ENCODE results near the gene DEPDC5.
A peak's percentile ranks its signal among the peaks of the same experiment; 100 is the strongest.
"Not testable (repeated sequence)": the region's sequence is repeated elsewhere in the genome, so short reads cannot be mapped to it uniquely, and the experiment has no call there.

The DEPDC5 gene

DNA sequence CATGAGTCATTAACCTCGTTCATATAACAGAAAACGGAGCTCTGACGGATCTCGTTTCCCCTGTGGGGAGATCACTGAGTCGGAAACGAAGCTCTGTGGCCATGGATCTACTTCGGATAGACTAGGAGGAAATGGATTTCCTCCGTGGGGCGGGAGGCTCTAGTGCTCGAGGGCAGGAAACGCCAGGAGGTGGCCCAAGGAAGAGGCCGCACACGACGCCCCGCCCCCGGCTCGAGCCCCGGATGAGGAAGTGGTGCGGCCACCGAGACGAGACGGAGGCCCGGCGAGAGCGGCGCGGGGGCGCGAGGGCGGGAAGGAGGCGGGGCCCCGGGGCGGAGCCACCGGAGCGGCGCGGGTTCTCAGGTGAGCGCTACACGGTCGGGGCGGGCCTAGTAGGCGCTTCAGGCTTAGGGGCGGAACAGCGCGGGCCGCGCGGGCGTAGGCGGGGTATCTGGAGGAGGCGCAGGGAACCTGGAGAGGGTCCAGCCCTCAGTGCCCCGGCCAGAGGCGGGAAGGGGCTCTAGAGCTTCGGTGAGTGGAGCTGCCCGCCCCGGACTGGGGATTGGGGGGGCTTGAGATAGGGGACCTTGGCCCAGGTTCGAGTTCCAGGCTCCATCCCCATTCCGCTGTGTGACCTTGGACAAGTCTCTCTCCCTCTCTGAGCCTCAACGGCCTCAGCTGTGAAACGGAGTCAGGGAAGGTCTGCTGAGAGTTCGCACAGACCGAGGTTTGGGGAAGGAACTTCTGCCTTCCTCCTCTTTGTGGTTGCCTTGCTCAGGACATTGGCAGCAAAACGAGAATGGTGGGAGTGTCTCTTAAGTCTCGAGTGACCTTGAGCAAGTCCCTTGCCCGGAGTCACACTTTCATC lies at the start of gene DEPDC5:
Gene DEPDC5, plus strand, starts transcription at position 386 of the 868 bp plus-strand sequence. CDS start 903 bp downstream, outside the sequence.
- DNase-seq, result peak; percentile 72 to 97 (median 90)

DNA sequence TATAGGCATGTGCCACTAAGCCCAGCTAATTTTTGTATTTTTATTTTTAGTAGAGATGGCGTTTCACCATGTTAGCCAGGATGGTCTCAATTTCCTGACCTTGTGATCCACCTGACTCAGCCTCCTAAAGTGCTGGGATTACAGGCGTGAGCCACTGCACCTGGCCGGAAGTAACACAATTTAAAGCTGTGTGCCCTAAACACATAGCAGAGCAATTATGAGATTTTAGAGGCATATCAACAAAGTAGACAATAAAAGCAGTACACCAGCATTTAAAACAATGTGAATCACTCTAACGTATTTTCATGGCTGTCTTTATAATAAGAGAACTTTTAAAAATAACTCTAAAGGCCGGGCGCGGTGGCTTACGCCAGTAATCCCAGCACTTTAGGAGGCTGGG lies 46.3 kb upstream of the DEPDC5 start:
- DNase-seq, result no peak

DNA sequence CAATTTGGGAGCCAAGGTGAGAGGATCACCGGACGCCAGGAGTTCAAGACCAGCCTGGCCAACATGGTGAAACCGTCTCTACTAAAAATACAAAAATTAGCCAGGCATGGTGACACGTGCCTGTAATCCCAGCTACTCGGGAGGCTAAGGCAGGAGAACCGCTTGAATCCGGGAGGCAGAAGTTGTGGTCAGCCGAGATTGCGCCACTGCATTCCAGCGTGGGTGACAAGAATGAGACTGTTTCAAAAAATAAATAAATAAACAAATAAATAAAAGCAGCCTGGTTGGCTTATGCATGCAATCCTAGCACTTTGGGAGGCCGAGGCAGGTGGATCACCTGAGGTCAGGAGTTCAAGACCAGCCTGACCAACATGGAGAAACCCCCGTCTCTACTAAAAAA lies 42.6 kb upstream of the DEPDC5 start:
- not testable (repeated sequence) for DNase-seq

DNA sequence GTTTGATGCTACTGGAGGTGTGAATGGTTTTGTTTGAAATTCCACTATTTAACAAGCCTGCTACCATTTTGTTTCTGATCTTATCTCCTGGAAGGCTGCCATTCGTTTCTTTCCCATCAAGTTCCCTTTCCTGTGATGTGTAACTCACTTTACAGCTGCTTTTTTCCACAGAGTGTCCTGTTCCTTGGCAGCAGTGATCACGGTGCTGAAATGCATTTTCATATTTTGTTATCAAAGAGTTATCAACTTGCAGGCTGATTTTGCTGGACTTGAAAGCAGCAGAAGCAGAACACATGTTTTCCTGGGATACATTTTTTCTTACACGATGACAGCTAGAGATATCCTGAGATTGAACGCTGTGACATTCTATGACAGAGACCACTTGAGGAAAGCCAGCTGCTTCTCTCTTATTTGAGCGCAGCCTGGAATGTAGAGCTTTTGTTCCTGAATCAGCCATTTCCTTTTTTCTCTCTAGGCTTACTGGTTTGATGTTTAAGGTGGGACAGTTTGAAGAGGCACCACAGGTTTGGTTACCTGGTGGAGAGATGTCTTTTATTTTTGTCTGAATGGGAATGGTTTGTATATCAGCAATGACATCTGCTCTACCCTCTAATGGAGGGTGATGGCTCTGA lies 38.6 kb upstream of the DEPDC5 start:
- no peak for DNase-seq

DNA sequence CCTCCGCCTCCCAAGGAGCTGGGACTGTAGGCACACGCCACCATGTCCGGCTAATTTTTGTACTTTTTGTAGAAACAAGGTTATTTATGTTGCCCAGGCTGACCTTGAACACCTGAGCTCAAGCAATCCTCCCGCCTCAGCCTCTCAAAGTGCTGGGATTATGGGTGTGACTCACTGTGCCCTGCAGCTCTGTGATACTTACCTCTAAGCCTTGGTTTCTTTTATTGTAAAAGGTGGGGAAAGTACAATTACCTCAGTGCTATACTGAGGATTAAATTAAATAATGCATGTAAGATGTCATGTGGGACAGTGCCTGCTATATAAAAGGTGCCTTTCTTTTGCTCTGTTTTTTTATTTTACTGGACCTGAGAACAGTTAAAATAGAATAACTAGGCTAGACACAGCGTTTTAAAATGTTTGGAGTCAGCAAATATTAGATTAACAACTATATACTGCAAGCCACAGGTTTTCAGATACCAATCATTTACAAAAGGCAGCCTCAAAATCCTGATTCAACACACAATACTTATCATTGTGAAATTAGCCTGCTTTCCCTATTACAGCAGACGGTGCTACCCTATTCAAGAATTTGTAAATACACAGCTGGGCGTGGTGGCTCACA lies 33.9 kb upstream of the DEPDC5 start:
- no peak for DNase-seq

DNA sequence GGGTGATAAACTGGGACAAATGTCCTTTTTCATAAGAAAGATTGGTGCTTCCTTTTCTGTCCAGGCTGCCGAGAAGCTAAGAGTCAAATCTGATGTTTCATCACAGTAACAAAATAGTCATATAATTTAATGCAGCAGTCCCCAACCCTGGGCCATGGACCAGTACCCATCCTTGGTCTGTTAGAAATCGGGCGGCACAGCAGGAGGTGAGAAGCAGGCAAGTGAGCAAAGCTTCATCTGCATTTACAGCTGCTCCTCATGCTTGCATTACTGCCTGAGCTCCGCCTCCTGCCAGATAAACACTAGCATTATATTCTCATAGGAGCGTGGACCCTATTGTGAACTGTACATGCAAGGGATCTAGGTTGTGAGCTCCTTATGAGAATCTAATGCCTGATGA lies 30.1 kb upstream of the DEPDC5 start:
- DNase-seq, result no peak

DNA sequence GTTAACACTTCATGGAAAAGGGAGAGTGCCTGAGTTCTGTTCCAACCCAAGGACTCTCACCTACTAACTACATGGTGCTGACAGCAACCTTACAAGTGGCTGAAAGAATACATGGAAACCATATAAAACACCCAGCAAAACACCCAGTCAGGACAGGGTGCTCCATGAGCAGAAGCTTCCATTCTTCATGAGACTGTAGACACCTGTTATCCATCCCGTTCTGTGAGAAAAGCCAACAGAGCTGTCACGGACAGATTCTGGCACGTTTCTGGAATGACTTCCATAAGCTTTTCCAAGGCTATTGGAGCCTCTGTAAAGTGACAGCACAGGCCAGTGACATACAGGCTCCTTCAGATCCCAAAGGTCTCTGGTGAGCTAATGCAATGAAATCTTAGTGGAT lies 27.1 kb upstream of the DEPDC5 start:
- no peak for DNase-seq

DNA sequence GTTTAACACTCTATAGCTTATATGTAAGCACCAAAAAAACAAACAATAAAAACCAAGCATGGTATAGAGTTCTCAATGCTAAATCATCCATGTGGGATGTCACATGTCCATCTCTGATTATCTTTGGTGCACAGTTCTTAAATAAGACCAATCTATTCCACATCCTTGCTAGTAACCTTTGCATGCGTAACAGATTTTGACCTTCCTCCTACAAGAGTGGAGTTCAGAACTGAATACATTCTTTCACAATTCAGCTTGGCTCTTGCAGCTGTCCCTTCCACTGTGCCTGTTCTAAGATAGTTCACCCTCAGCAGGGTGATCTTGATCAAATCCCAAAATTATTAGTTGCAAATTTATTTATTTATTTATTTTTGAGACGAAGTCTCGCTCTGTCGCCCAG lies 25.0 kb upstream of the DEPDC5 start:
- no peak for DNase-seq

DNA sequence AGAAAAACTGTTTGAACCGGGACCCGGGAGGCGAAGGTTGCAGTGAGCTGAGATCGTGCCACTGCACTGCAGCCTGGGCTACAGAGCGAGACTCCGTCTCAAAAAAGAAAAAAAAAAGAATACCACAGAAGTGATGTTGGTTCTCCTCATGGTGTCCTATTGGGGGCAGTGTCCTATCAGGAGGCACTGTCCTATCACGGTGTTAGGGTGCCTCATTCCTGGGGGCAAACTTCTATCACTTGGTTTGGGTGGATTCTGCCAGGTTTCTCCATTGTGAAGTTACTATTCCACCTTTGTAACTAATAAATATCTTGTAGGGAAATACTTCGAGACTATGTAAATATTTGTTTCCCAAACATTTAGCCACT lies 23.5 kb upstream of the DEPDC5 start:
- DNase-seq, result no peak

DNA sequence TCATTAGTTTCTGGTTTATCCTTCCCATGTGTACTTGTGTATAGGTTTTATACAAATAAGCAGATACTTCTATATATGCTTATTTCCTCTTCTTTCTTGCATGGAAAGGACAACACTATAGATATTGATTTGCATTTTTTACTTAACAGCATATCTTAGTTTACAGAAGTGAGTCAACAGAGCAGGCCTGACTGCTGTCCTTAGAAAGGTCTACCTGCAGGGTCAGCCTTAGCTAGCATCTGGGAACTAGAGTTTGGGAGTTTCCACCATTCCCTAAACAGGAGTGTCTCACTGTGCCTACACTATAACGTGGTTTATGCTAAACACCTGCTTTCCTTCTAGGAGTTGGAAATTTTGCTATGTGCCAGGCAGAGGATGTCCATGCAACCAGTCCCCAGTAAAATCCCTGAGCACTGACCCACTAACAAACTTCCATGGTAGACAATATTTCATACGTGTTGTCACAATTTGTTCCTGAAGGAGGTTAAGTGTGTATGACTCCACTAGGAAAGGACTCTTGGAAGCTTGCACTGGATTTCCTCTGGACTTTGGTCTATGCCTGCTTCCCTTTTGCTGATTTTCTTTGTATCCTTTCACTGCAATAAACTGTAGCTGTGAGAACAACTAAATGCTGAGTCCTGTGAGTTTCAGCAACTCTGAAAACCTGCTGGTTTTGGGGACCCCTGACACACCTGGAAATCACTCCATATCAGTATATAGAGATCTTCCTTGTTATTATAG lies 21.6 kb upstream of the DEPDC5 start:
- no peak for DNase-seq

DNA sequence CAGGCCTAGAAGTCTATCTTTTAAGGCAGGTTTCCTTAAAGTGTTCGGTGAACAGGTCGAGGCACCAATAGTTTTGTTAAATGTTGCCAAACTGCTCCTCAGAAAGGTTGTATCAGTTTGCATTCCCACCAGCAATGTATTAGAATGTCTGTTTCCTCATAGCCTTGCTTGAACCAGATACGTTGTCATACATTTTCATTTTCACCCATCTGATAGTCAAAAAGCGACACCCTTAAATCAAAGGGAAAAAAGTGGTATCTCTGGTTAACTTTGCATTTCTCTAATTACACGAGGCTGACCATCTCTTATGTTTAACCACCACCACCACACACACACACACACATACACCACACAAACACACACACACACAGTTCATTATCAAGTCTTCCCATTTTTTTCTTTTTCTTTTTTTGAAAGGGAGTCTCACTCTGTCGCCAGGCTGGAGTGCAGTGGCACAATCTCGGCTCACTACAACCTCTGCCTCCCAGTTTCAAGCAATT lies 20.2 kb upstream of the DEPDC5 start:
- DNase-seq, result no peak

DNA sequence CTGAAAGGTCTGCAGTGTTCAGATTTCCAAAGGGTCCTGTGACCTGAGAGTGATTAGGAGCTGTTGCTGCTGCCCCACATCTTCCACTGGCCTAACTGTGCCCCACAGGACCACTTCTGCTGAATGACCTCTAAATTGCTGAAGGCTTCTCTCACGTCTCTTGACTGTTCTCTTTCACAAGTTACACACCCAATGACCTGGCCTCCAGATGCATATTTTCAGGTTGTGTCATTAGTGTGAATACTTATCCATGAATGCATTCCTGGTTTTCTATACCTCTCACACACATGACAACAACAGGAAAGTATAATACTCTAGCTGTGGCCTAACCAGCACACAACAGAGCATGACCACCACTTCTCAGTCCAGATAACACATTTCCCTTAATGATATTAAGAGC lies 19.3 kb upstream of the DEPDC5 start:
- no peak for DNase-seq

DNA sequence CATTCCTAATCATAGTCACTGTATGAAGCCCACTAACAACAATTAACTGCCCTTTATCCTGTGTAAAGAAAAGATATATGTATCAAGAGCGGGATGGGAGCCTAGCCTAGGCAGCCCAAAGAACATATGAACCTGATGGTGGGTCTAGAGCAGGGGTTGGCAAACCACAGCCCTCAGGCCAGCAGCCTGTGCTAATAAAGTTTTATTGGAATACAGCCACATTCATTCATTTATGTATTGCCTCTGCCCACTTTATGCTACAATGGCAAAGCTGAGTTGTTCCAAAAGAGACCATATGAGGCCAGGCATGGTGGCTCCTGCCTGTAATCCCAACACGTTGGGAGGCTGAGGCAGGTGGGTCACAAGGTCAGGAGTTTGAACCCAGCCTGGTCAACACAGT lies 17.4 kb upstream of the DEPDC5 start:
- no peak for DNase-seq

DNA sequence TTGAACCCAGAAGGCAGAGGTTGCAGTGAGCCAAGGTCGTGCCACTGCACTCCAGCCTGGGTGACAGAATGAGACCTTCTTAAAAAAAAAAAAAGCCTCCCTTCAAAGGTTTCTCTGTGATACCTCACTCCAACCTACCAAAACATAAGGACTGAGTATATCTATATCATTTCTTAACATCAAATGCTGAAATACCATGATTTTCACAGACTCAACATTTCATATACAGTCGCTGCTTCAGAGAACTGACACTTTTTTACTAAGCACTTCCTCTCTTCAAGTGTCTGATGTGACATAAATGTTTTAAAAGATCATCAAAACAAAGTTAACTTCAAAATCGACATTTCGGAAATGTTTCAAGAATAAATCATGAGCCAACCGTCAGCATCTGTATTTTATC lies 15.9 kb upstream of the DEPDC5 start:
- DNase-seq, result no peak

DNA sequence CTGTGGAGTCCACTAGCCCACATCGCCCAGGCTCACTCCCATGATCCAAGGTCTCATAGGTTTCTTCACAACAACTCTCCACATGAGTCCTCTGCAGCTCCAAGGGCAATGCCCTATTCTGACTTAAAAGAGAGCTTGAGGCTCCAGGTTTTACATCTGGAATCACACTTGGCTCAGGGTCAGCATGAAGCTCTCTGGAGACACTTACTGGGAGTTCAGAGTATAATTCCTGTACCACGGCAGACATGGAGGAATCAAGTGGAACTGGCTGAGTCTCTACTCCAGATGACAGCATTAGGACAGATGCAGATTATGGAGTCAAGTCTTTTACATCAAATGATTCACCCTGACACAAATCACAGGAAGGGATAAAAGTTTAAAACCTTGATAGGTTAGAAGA lies 15.3 kb upstream of the DEPDC5 start:
- no peak for DNase-seq

DNA sequence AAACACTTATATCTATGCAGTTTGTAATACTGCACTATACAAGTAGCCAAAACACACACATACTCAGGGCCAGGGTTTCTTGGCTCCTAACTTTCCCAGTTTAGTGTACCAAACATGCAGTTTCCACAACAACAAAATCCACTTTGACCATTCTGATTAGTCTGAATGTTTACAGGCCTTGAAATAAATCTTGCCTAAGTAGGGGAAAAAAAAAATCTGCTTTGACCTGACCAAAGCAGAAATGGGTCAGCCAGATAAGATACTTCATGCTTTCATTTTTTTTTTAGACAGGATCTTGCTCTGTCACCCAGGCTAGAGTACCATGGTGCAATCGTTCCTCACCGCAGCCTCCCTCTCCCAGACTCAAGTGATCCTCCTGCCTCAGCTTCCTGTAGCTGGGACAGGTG lies 14.0 kb upstream of the DEPDC5 start:
- DNase-seq, result no peak

DNA sequence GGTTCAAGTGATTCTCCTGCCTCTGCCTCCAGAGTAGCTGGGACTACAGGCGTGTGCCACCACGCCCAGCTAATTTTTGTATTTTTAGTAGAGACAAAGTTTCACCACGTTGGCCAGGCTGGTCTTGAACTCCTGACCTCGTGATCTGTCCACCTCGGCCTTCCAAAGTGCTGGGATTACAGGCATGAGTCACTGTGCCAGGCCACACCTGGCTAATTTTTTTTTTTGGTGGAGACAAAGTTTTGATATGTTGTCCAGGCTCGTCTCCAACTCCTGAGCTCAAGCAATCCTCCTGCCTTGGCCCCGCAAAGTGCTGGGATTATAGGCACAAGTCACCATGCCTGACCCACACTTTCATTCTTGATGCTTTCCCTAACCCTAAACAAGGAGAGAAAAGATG lies 13.5 kb upstream of the DEPDC5 start:
- DNase-seq, result not testable (repeated sequence)

DNA sequence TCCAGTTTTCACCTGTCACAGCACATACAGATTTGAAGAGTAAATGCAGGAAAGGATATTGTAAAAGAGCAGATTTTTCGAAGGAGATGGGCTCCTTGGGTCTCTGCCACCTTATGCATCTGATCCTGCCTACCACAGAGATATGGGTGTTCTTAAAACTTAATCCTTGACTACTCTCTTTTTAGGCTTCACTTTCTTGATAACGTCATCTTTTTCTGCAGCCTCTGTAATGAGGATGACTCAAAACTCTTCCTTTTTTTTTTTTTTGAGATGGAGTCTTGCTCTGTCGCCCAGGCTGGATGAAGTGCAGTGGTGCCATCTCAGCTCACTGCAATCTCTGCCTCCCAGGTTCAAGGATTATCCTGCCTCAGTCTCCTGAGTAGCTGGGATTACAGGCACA lies 11.7 kb upstream of the DEPDC5 start:
- no peak for DNase-seq

DNA sequence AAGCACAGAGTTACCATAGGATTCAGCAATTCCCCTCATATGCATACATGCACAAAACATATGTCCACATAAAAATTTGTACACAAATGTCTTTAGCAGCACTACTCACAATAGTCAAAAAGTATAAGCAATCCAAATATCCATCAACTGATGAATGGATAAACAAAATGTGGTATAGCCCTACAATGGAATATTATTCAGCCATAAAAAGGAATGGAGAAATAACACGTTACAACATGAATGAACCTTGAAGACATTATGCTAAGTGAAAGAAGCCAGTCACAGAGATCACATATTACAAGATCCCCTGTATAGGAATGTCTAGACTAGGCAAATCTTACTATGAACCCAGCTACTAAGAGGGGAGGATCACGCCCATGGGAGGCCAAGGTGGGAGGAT lies 11.1 kb upstream of the DEPDC5 start:
- DNase-seq, result no peak

DNA sequence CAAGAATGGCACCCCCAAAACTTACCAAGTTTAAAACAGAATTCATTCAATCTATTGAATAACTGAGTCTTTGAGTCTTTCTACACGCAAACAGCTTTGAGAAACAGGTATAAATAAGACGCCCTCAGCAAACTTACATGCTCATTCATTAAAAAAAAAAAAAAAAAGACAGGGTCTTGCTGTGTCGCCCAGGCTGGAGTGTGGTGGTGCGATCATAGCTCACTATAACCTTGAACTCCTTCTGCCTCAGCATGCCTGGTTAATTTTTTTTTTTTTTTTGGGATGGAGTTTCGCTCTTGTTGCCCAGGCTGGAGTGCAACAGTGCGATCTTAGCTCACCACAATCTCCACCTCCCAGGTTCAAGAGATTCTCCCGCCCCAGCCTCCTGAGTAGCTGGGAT lies 9.9 kb upstream of the DEPDC5 start:
- DNase-seq, result no peak

DNA sequence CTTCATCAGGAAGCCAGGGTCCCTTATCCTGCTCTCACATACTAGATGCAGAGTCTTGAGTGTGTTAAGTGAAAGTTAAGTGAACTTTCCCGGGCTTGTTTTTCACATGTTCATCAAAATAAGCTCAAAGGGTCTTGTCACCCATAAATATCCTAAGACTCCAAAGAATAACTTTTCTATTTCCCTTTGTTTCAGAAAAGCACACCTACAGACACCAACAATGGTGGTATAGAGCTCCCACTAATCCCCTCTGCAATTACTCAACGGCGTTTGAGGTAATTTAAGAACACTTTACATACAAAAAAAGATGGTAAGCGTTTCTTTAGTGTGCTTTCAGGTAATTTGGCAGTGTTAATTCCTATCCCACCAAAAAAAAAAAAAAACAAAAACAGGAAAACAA lies 6.4 kb upstream of the DEPDC5 start:
- DNase-seq, result no peak

DNA sequence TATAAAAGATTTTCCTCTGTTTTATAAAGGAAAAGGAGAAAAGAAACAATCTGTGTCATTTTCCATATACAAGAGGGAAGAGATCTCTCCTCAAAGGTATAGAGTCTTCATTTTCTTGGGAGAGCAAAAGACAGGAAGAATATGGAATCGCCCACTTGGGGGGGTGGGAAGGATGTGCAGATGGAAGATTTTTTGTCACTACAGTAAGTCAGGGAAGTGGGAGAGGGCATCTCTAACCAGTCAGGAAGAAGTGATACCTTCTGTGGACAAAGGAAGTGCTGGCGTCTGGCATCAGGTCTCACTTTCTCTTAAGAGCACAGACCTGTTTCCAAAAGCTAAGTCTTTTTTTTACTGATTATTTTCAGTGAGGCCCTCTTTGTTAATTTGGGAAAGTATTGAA lies 5.3 kb upstream of the DEPDC5 start:
- no peak for DNase-seq
